ENCODE measurements around the gene PARD3B.

GRCh38 chr2:205337274-205337673 lies 792.0 kb downstream of the PARD3B start:
- TF ChIP-seq CTCF (conservative IDR thresholded peaks at IDR 0.05; ENCODE audit: low read depth, low read length): no peak
- TF ChIP-seq EZH2 (IDR thresholded peaks at IDR 0.05; ENCODE audit: borderline replicate concordance, low read depth, low read length, poor library complexity, severe bottlenecking): no peak

All from A673 (cell line).